B cell (primary cell): ENCODE measurements around the gene KIF25. TPM values are rescaled to one million over a fixed set of nuclear protein-coding genes. Genes with fewer than 3 reads are reported as not detected.

Source experiments
- ATAC-seq: fragments of 200-7000 bp; cut with Tn5 transposase; one replicate; pipeline ENCODE4 v1.10.0; 2021; ENCODE audit warnings: low read depth, mild to moderate bottlenecking, moderate number of reproducible peaks, moderate library complexity
- CTCF ChIA-PET: fragments of 350-600 bp; sonication (Branson Sonifier 250); formaldehyde crosslinking; loops from one replicate; lab custom pipeline; 2021; ENCODE audit warnings: antibody characterized with exemption, inconsistent platforms; lab: Charles Lee
- POLR2A ChIA-PET: fragments of 350-600 bp; sonication (Branson Sonifier 250); formaldehyde crosslinking; loops from one replicate; lab custom pipeline; 2021; ENCODE audit warnings: antibody characterized with exemption; lab: Charles Lee
- DNase-seq: peaks from one replicate; pipeline ENCODE4 v3.0.0; 2013
- H2AFZ ChIP-seq: 2 replicates; pipeline ENCODE4 v1.6.1; 2012; ENCODE audit warnings: mild to moderate bottlenecking, low read depth, low read length; ENCODE audit not compliant: insufficient read depth, poor library complexity, severe bottlenecking
- H3K27ac ChIP-seq, 2 donors: 1 replicate in 1 of 2; 2 replicates in 1 of 2; pipeline ENCODE4 v1.5.1; 2012 to 2013; ENCODE audit warnings: low read length in 2 of 2, mild to moderate bottlenecking in 2 of 2, moderate library complexity in 1 of 2
- H3K27me3 ChIP-seq, 4 experiments: fragments of 200-600 bp in 1 of 4; sonication (generic) in 1 of 4; replicated peaks in 1 of 4; 1 replicate in 2 of 4; 2 replicates in 2 of 4; pipeline versions ENCODE4 v1.6.1 to v1.7.0; 2013 to 2016; ENCODE audit warnings: low read length in 3 of 4, mild to moderate bottlenecking in 2 of 4, mixed read lengths in 1 of 4, moderate library complexity in 1 of 4; ENCODE audit not compliant: insufficient read depth in 4 of 4, control insufficient read depth in 3 of 4; ENCODE audit errors: control extremely low read depth in 1 of 4
- H3K36me3 ChIP-seq, 2 experiments: replicated peaks in 1 of 2; 1 replicate in 1 of 2; 2 replicates in 1 of 2; pipeline versions ENCODE4 v1.6.1 to v1.7.1; 2013; ENCODE audit warnings: low read length in 1 of 2; ENCODE audit not compliant: insufficient read depth in 2 of 2, control insufficient read depth in 1 of 2; ENCODE audit errors: control extremely low read depth in 1 of 2, extremely low read depth in 1 of 2
- H3K4me1 ChIP-seq, 2 donors: fragments of 200-600 bp in 1 of 2; sonication (generic) in 1 of 2; 1 replicate in 1 of 2; 2 replicates in 1 of 2; pipeline versions ENCODE4 v1.5.1 to v1.6.1; 2013 to 2017; ENCODE audit warnings: low read length in 2 of 2; ENCODE audit not compliant: control insufficient read depth in 2 of 2, insufficient read depth in 2 of 2
- H3K4me2 ChIP-seq: replicated peaks from 2 replicates; pipeline ENCODE3; 2012; ENCODE audit warnings: mild to moderate bottlenecking, low read depth, low read length; ENCODE audit not compliant: poor library complexity, severe bottlenecking
- H3K4me3 ChIP-seq, 5 experiments: fragments of 200-600 bp in 1 of 5; sonication (generic) in 1 of 5; 1 replicate in 3 of 5; 2 replicates in 2 of 5; pipeline versions ENCODE4 v1.5.1 to v1.7.0; 2011 to 2016; ENCODE audit warnings: low read length in 4 of 5, mild to moderate bottlenecking in 4 of 5, low read depth in 2 of 5, control low read depth in 1 of 5, moderate library complexity in 1 of 5; ENCODE audit not compliant: insufficient read depth in 1 of 5; ENCODE audit errors: control extremely low read depth in 1 of 5, extremely low read depth in 1 of 5
- H3K79me2 ChIP-seq: fragments of 200-600 bp; sonication (generic); one replicate; pipeline ENCODE4 v1.6.0; 2016; ENCODE audit warnings: low read length; ENCODE audit not compliant: control insufficient read depth, insufficient read depth
- H3K9ac ChIP-seq: fragments of 200-600 bp; sonication (generic); 2 replicates; pipeline ENCODE4 v1.6.1; 2017; ENCODE audit warnings: mild to moderate bottlenecking, low read length, moderate library complexity
- H3K9me3 ChIP-seq, 3 donors: one replicate each; pipeline versions ENCODE4 v1.6.1 to v1.7.1; 2013; ENCODE audit warnings: low read length in 2 of 3; ENCODE audit not compliant: control insufficient read depth in 2 of 3, insufficient read depth in 1 of 3; ENCODE audit errors: control extremely low read depth in 1 of 3
- H4K20me1 ChIP-seq: 2 replicates; pipeline ENCODE4 v1.6.0; 2012; ENCODE audit warnings: mild to moderate bottlenecking, low read length; ENCODE audit not compliant: insufficient read depth, control insufficient read depth, poor library complexity, severe bottlenecking
- H3K27ac Mint-ChIP-seq: one replicate; pipeline ENCODE4 v1.8.0; 2021; ENCODE audit warnings: mixed read lengths
- H3K27me3 Mint-ChIP-seq: one replicate; pipeline ENCODE4 v1.8.0; 2021; ENCODE audit warnings: mixed read lengths
- H3K4me1 Mint-ChIP-seq: one replicate; pipeline ENCODE4 v1.8.0; 2021; ENCODE audit warnings: mixed read lengths
- H3K4me3 Mint-ChIP-seq: one replicate; pipeline ENCODE4 v1.8.0; 2021; ENCODE audit warnings: mixed read lengths
- H3K9me3 Mint-ChIP-seq: one replicate; pipeline ENCODE4 v1.8.0; 2022; ENCODE audit warnings: mixed read lengths; ENCODE audit not compliant: insufficient read depth
- CTCF ChIP-seq: fragments of 200-600 bp; IDR thresholded peaks from one replicate; pipeline ENCODE4 v1.8.0; 2022; ENCODE audit warnings: antibody characterized with exemption, mild to moderate bottlenecking
- EZH2 ChIP-seq: IDR thresholded peaks from 2 replicates; pipeline ENCODE4 v1.6.1; 2012; ENCODE audit warnings: borderline replicate concordance, low read depth, mild to moderate bottlenecking, moderate library complexity, low read length; ENCODE audit not compliant: insufficient read depth, poor library complexity, severe bottlenecking
- WGBS: methylation state at CpG from one replicate; pipeline ENCODE4 v1.1.5; 2013; ENCODE audit warnings: missing lambda C conversion rate; ENCODE audit not compliant: insufficient coverage; 5-methylcytosine and 5-hydroxymethylcytosine counted together
- intact Hi-C: fragments of 100-400 bp; cut with micrococcal nuclease; formaldehyde crosslinking; loops from one replicate; pipeline ENCODE4 v1.10.0; 2022
- polyA plus RNA-seq: library from polyadenylated mRNA; depleted of rRNA; stranded (reverse); fragments of >200 nt; gene quantifications from 2 replicates; pipeline ENCODE4 v1.2.3, GENCODE V29; 2012
- total RNA-seq, 2 donors: library from RNA; stranded (reverse); fragments of 120-200 nt in 1 of 2; gene quantifications; 1 replicate in 1 of 2; 2 replicates in 1 of 2; pipeline versions ENCODE4 v1.2.3 to v1.2.4, GENCODE V29; 2013 to 2022

KIF25 gene
- total and polyA plus RNA-seq, 2 donors (not counting 1 experiment from before 2014, with no cell fraction given): not detected

- Histone ChIP-seq H3K9ac (no peak overlapping the region), H3K4me2 (no peak overlapping the region), H3K27ac (no peak overlapping the region), H3K4me1 (no peaks in the 10 kb centered on the region), H3K4me3 (no peak overlapping the region), H3K27me3 (no peaks in the 10 kb centered on the region), H3K36me3 (no peaks in the 10 kb centered on the region), H2AFZ (no peak overlapping the region), H3K9me3 (peaks cover 0 to 9% (median 0%) of the 10 kb centered on the region in 3 donors), H3K79me2 (no peaks in the 10 kb centered on the region), H4K20me1 (no peaks in the 10 kb centered on the region)
- no peak for TF ChIP-seq CTCF
- TF ChIP-seq EZH2: no peak
- H3K27ac Mint-ChIP-seq: no peak overlapping the region
- H3K4me1 Mint-ChIP-seq: no peaks in the 10 kb centered on the region
- H3K9me3 Mint-ChIP-seq: no peaks in the 10 kb centered on the region
- no peaks in the 10 kb centered on the region for H3K27me3 Mint-ChIP-seq
- CTCF ChIA-PET: no interaction called here
- H3K4me3 Mint-ChIP-seq: no peak overlapping the region
- DNase-seq (no peak), ATAC-seq (no peak)
- 91% methylated on average over 19 of the region's 19 CpGs for WGBS
- POLR2A ChIA-PET: no interaction called here
- intact Hi-C loops: no loop called here
Measured at GRCh38 chr6:168084465-168085160, 87.1 kb downstream of the KIF25 start.

GRCh38 chr6:168086066-168086465, 88.6 kb downstream of the KIF25 start:
- H3K4me3 ChIP-seq: no peak overlapping the region
- intact Hi-C loops: no loop called here
- peaks cover 0 to 12% (median 0%) of the 10 kb centered on the region in 3 donors for H3K9me3 ChIP-seq
- no peak overlapping the region for H3K4me3 Mint-ChIP-seq
- TF ChIP-seq EZH2 (no peak), CTCF (no peak)
- no peaks in the 10 kb centered on the region for H3K4me1 ChIP-seq
- no peak for DNase-seq
- no peak overlapping the region for H3K27ac Mint-ChIP-seq
- H3K9me3 Mint-ChIP-seq: no peaks in the 10 kb centered on the region
- H3K27me3 ChIP-seq: no peaks in the 10 kb centered on the region
- H3K79me2 ChIP-seq: no peaks in the 10 kb centered on the region
- CTCF ChIA-PET: no interaction called here
- no peaks in the 10 kb centered on the region for H3K36me3 ChIP-seq
- H3K27ac ChIP-seq: no peak overlapping the region
- H3K4me2 ChIP-seq: no peak overlapping the region
- POLR2A ChIA-PET: no interaction called here
- no peak for ATAC-seq
- WGBS: 91% methylated on average over 10 of the region's 10 CpGs
- no peak overlapping the region for H3K9ac ChIP-seq
- no peaks in the 10 kb centered on the region for H4K20me1 ChIP-seq
- H3K27me3 Mint-ChIP-seq: no peaks in the 10 kb centered on the region
- no peaks in the 10 kb centered on the region for H3K4me1 Mint-ChIP-seq
- H2AFZ ChIP-seq: no peak overlapping the region
